ENCODE measurements around the gene EEFSEC. TPM values are rescaled to one million over a fixed set of nuclear protein-coding genes. Genes with fewer than 3 reads are reported as not detected.

The EEFSEC gene
- total RNA-seq, 2 donors from 2014 or later = 15.7 to 17.2 TPM

- Mint-ChIP-seq H3K4me1 (ENCODE audit: low read depth) (peaks cover 11% of the 10 kb centered on the region), H3K27ac (no peak overlapping the region), H3K9me3 (no peaks in the 10 kb centered on the region), H3K4me3 (no peak overlapping the region), H3K36me3 (ENCODE audit: insufficient read depth in 2 of 2) (no peaks in the 10 kb centered on the region), H3K27me3 (ENCODE audit: low read depth) (no peaks in the 10 kb centered on the region)
- ATAC-seq (replicated peaks in 1 of 2) (no peak), DNase-seq (no peak)
These were observed 42.1 kb downstream of the EEFSEC start for GRCh38 chr3:128195369-128195768.

- Mint-ChIP-seq H3K4me3 (no peak overlapping the region), H3K27me3 (ENCODE audit: low read depth) (no peaks in the 10 kb centered on the region), H3K27ac (no peak overlapping the region), H3K9me3 (no peaks in the 10 kb centered on the region), H3K4me1 (ENCODE audit: low read depth) (peaks cover 11% of the 10 kb centered on the region), H3K36me3 (ENCODE audit: insufficient read depth in 2 of 2) (peaks cover 0 to 1% of the 10 kb centered on the region in 2 donors)
- ATAC-seq (replicated peaks in 1 of 2) (no peak), DNase-seq (no peak)
These were observed 42.5 kb downstream of the EEFSEC start for GRCh38 chr3:128195802-128196201.

- no peak overlapping the region for H3K27ac Mint-ChIP-seq
- H3K36me3 Mint-ChIP-seq (ENCODE audit: insufficient read depth in 2 of 2) = peaks cover 0 to 1% of the 10 kb centered on the region in 2 donors
- H3K4me1 Mint-ChIP-seq (ENCODE audit: low read depth) = peaks cover 11% of the 10 kb centered on the region
- no peaks in the 10 kb centered on the region for H3K9me3 Mint-ChIP-seq
- H3K4me3 Mint-ChIP-seq = no peak overlapping the region
- no peaks in the 10 kb centered on the region for H3K27me3 Mint-ChIP-seq (ENCODE audit: low read depth)
- ATAC-seq (replicated peaks in 1 of 2) (no peak), DNase-seq (no peak)
These were observed 43.4 kb downstream of the EEFSEC start for GRCh38 chr3:128196647-128197046.

- H3K4me3 Mint-ChIP-seq = peak overlapping the region in 1 of 2 donors; percentile 28
These were observed 44.6 kb downstream of the EEFSEC start for GRCh38 chr3:128197855-128198254.

GRCh38 chr3:128198313-128198712 lies 45.0 kb downstream of the EEFSEC start:
- Mint-ChIP-seq H3K27ac (peak overlapping the region; percentile 45), H3K4me1 (ENCODE audit: low read depth) (peaks cover 11% of the 10 kb centered on the region), H3K36me3 (ENCODE audit: insufficient read depth in 2 of 2) (peaks cover 1 to 6% of the 10 kb centered on the region in 2 donors), H3K9me3 (no peaks in the 10 kb centered on the region), H3K27me3 (ENCODE audit: low read depth) (no peaks in the 10 kb centered on the region), H3K4me3 (peak overlapping the region; percentile 6 to 28)
- DNase-seq (no peak), ATAC-seq (replicated peaks in 1 of 2) (peak; percentile 46 to 56)

More at GRCh38 chr3:128197855-128198254, 44.6 kb downstream of the EEFSEC start:
- no peaks in the 10 kb centered on the region for H3K9me3 Mint-ChIP-seq
- ATAC-seq (replicated peaks in 1 of 2) (no peak), DNase-seq (no peak)
- H3K27ac Mint-ChIP-seq = no peak overlapping the region
- no peaks in the 10 kb centered on the region for H3K27me3 Mint-ChIP-seq (ENCODE audit: low read depth)
- H3K36me3 Mint-ChIP-seq (ENCODE audit: insufficient read depth in 2 of 2) = peaks cover 1 to 2% of the 10 kb centered on the region in 2 donors
- peaks cover 11% of the 10 kb centered on the region for H3K4me1 Mint-ChIP-seq (ENCODE audit: low read depth)

- H3K36me3 Mint-ChIP-seq (ENCODE audit: insufficient read depth in 2 of 2) = peaks cover 1 to 6% of the 10 kb centered on the region in 2 donors
- no peaks in the 10 kb centered on the region for H3K9me3 Mint-ChIP-seq
- no peak overlapping the region for H3K27ac Mint-ChIP-seq
- H3K4me3 Mint-ChIP-seq = no peak overlapping the region
- H3K4me1 Mint-ChIP-seq (ENCODE audit: low read depth) = peaks cover 11% of the 10 kb centered on the region
- ATAC-seq (replicated peaks in 1 of 2) = no peak
- H3K27me3 Mint-ChIP-seq (ENCODE audit: low read depth) = no peaks in the 10 kb centered on the region
- no peak for DNase-seq
These were observed 45.8 kb downstream of the EEFSEC start for GRCh38 chr3:128199110-128199509.

GRCh38 chr3:128201158-128201755 lies 48.0 kb downstream of the EEFSEC start:
- Mint-ChIP-seq H3K9me3 (no peaks in the 10 kb centered on the region), H3K4me1 (ENCODE audit: low read depth) (peaks cover 11% of the 10 kb centered on the region), H3K27me3 (ENCODE audit: low read depth) (no peaks in the 10 kb centered on the region), H3K36me3 (ENCODE audit: insufficient read depth in 2 of 2) (peaks cover 1 to 6% of the 10 kb centered on the region in 2 donors), H3K27ac (no peak overlapping the region), H3K4me3 (no peak overlapping the region)
- DNase-seq (no peak), ATAC-seq (replicated peaks in 1 of 2) (no peak)

- DNase-seq = no peak
- Mint-ChIP-seq H3K27ac (no peak overlapping the region), H3K4me1 (ENCODE audit: low read depth) (peaks cover 5% of the 10 kb centered on the region), H3K9me3 (no peaks in the 10 kb centered on the region), H3K36me3 (ENCODE audit: insufficient read depth in 2 of 2) (peaks cover 1 to 6% of the 10 kb centered on the region in 2 donors), H3K27me3 (ENCODE audit: low read depth) (no peaks in the 10 kb centered on the region), H3K4me3 (no peak overlapping the region)
- no peak for ATAC-seq (replicated peaks in 1 of 2)
These were observed 49.9 kb downstream of the EEFSEC start for GRCh38 chr3:128203169-128203568.

- Mint-ChIP-seq H3K4me3 (no peak overlapping the region), H3K9me3 (no peaks in the 10 kb centered on the region), H3K4me1 (ENCODE audit: low read depth) (no peaks in the 10 kb centered on the region), H3K27me3 (ENCODE audit: low read depth) (no peaks in the 10 kb centered on the region), H3K27ac (no peak overlapping the region), H3K36me3 (ENCODE audit: insufficient read depth in 2 of 2) (peaks cover under 1 to 6% of the 10 kb centered on the region in 2 donors)
- ATAC-seq (replicated peaks in 1 of 2) (no peak), DNase-seq (no peak)
These were observed 52.4 kb downstream of the EEFSEC start for GRCh38 chr3:128205558-128206145.

GRCh38 chr3:128207951-128208350 lies 54.7 kb downstream of the EEFSEC start:
- no peak overlapping the region for H3K27ac Mint-ChIP-seq

GRCh38 chr3:128210711-128211110 lies 57.4 kb downstream of the EEFSEC start:
- DNase-seq = no peak
- Mint-ChIP-seq H3K27me3 (ENCODE audit: low read depth) (no peaks in the 10 kb centered on the region), H3K4me3 (no peak overlapping the region), H3K27ac (no peak overlapping the region), H3K4me1 (ENCODE audit: low read depth) (no peaks in the 10 kb centered on the region), H3K36me3 (ENCODE audit: insufficient read depth in 2 of 2) (no peaks in the 10 kb centered on the region), H3K9me3 (no peaks in the 10 kb centered on the region)
- ATAC-seq (replicated peaks in 1 of 2) = no peak

More at GRCh38 chr3:128207951-128208350, 54.7 kb downstream of the EEFSEC start:
- H3K36me3 Mint-ChIP-seq (ENCODE audit: insufficient read depth in 2 of 2) = peaks cover 0 to 3% of the 10 kb centered on the region in 2 donors
- no peak for ATAC-seq (replicated peaks in 1 of 2)
- H3K27me3 Mint-ChIP-seq (ENCODE audit: low read depth) = no peaks in the 10 kb centered on the region
- H3K9me3 Mint-ChIP-seq = no peaks in the 10 kb centered on the region
- no peak overlapping the region for H3K4me3 Mint-ChIP-seq
- DNase-seq = no peak
- H3K4me1 Mint-ChIP-seq (ENCODE audit: low read depth) = no peaks in the 10 kb centered on the region

GRCh38 chr3:128214056-128214455 lies 60.8 kb downstream of the EEFSEC start:
- Mint-ChIP-seq H3K4me1 (ENCODE audit: low read depth) (peaks cover 9% of the 10 kb centered on the region), H3K36me3 (ENCODE audit: insufficient read depth in 2 of 2) (no peaks in the 10 kb centered on the region), H3K4me3 (no peak overlapping the region), H3K27me3 (ENCODE audit: low read depth) (no peaks in the 10 kb centered on the region), H3K27ac (no peak overlapping the region), H3K9me3 (peaks cover 0 to 1% of the 10 kb centered on the region in 2 donors)
- ATAC-seq (replicated peaks in 1 of 2) (no peak), DNase-seq (no peak)

GRCh38 chr3:128215290-128215689 lies 62.0 kb downstream of the EEFSEC start:
- Mint-ChIP-seq H3K9me3 (peaks cover 0 to 1% of the 10 kb centered on the region in 2 donors), H3K4me3 (no peak overlapping the region), H3K27ac (no peak overlapping the region), H3K4me1 (ENCODE audit: low read depth) (peaks cover 9% of the 10 kb centered on the region), H3K36me3 (ENCODE audit: insufficient read depth in 2 of 2) (no peaks in the 10 kb centered on the region), H3K27me3 (ENCODE audit: low read depth) (no peaks in the 10 kb centered on the region)
- no peak for DNase-seq
- no peak for ATAC-seq (replicated peaks in 1 of 2)

All from activated T-cell treated with anti-CD3 and anti-CD28 coated beads, Interleukin-2, amount 50 U/mL, for 72 hours (primary cell).